NCI-H2029 treated with DMSO at 0.1 percent for 48 hours (cell line): Measurements from ENCODE around the gene IPO7.
A peak's percentile ranks its signal among the peaks of the same experiment; 100 is the strongest.
"Not testable (repeated sequence)": the region's sequence is repeated elsewhere in the genome, so short reads cannot be mapped to it uniquely, and the experiment has no call there.

Source experiments
- DNase-seq: peaks from one replicate; lab custom pipeline; 2025; lab: John Stamatoyannopoulos, UW

Gene IPO7

GRCh38 chr11:9384535-9385326 lies at the start of gene IPO7:
Gene IPO7, plus strand, starts transcription at chr11:9384652. Its CDS starts 112 bp downstream, at chr11:9384764.
- DNase-seq, result no peak

GRCh38 chr11:9341638-9342178 lies 42.7 kb upstream of the IPO7 start:
- DNase-seq, result no peak

GRCh38 chr11:9344061-9344680 lies 40.3 kb upstream of the IPO7 start:
- DNase-seq, result no peak

GRCh38 chr11:9347100-9347499 lies 37.4 kb upstream of the IPO7 start:
- DNase-seq, result no peak

GRCh38 chr11:9347779-9348178 lies 36.7 kb upstream of the IPO7 start:
- DNase-seq, result not testable (repeated sequence)

GRCh38 chr11:9351321-9351881 lies 33.1 kb upstream of the IPO7 start:
- no peak for DNase-seq

- no peak for DNase-seq
Observed at GRCh38 chr11:9357041-9357440, 27.4 kb upstream of the IPO7 start.

GRCh38 chr11:9360862-9361622 lies 23.4 kb upstream of the IPO7 start:
- not testable (repeated sequence) for DNase-seq

GRCh38 chr11:9362393-9362863 lies 22.0 kb upstream of the IPO7 start:
- no peak for DNase-seq

GRCh38 chr11:9363954-9364912 lies 20.2 kb upstream of the IPO7 start:
- peak; percentile 67 for DNase-seq

GRCh38 chr11:9367551-9367950 lies 16.9 kb upstream of the IPO7 start:
- DNase-seq, result no peak

- no peak for DNase-seq
Observed at GRCh38 chr11:9377036-9377435, 7.4 kb upstream of the IPO7 start.

GRCh38 chr11:9379041-9379440 lies 5.4 kb upstream of the IPO7 start:
- DNase-seq, result no peak

- DNase-seq, result no peak
Observed at GRCh38 chr11:9380773-9381172, 3.7 kb upstream of the IPO7 start.

- no peak for DNase-seq
Observed at GRCh38 chr11:9385327-9385899, 961 bp downstream of the IPO7 start.

GRCh38 chr11:9386086-9386485 lies 1.6 kb downstream of the IPO7 start:
- no peak for DNase-seq

GRCh38 chr11:9386901-9387300 lies 2.4 kb downstream of the IPO7 start:
- no peak for DNase-seq

- DNase-seq, result no peak
Observed at GRCh38 chr11:9396310-9396709, 11.9 kb downstream of the IPO7 start.

- no peak for DNase-seq
Observed at GRCh38 chr11:9396752-9397151, 12.3 kb downstream of the IPO7 start.
